Stimulated activated CD4-positive, alpha-beta T cell treated with anti-CD3 and anti-CD28 coated beads, Interleukin-2, amount 100 ng/mL, for 48 hours (primary cell): ENCODE measurements around the gene LRRC41.
"Not testable (repeated sequence)": the region's sequence is repeated elsewhere in the genome, so short reads cannot be mapped to it uniquely, and the experiment has no call there.

Experiments used
- DNase-seq, 2 donors: peaks; one replicate each; pipeline ENCODE4 v3.0.0-alpha.2; 2020

LRRC41 gene

GRCh38 chr1:46284597-46285564 lies 18.5 kb downstream of the LRRC41 start:
- no peak for DNase-seq

- DNase-seq, result no peak
Measured at GRCh38 chr1:46284058-46284457, 19.4 kb downstream of the LRRC41 start.

GRCh38 chr1:46281021-46281420 lies 22.4 kb downstream of the LRRC41 start:
- DNase-seq, result no peak

- no peak for DNase-seq
Measured at GRCh38 chr1:46280092-46280491, 23.3 kb downstream of the LRRC41 start.

GRCh38 chr1:46278807-46279206 lies 24.6 kb downstream of the LRRC41 start:
- DNase-seq, result no peak

GRCh38 chr1:46277658-46278373 lies 25.6 kb downstream of the LRRC41 start:
- no peak for DNase-seq

- no peak for DNase-seq
Measured at GRCh38 chr1:46275030-46275337, 28.4 kb downstream of the LRRC41 start.

GRCh38 chr1:46274225-46275029 lies 29.0 kb downstream of the LRRC41 start:
- DNase-seq, result no peak

- no peak for DNase-seq
Measured at GRCh38 chr1:46268578-46268977, 34.8 kb downstream of the LRRC41 start.

- no peak for DNase-seq
Measured at GRCh38 chr1:46263146-46263545, 40.3 kb downstream of the LRRC41 start.

- no peak for DNase-seq
Measured at GRCh38 chr1:46262508-46262907, 40.9 kb downstream of the LRRC41 start.

- DNase-seq, result no peak
Measured at GRCh38 chr1:46256523-46256922, 46.9 kb downstream of the LRRC41 start.

- DNase-seq, result no peak
Measured at GRCh38 chr1:46254668-46255067, 48.7 kb downstream of the LRRC41 start.

GRCh38 chr1:46248122-46248920 lies 55.1 kb downstream of the LRRC41 start:
- peak; percentile 26 to 43 for DNase-seq

GRCh38 chr1:46247436-46248121 lies 55.8 kb downstream of the LRRC41 start, which contains the start of gene RAD54L:
Gene RAD54L, plus strand, starts transcription at chr1:46247763. Its CDS starts 643 bp downstream, at chr1:46248406.
- DNase-seq, result peak; percentile 95 to 96

- peak; percentile 38 to 56 for DNase-seq
Measured at GRCh38 chr1:46246548-46247435, 56.6 kb downstream of the LRRC41 start.

- not testable (repeated sequence) for DNase-seq
Measured at GRCh38 chr1:46246136-46246535, 57.3 kb downstream of the LRRC41 start.

- DNase-seq, result no peak
Measured at GRCh38 chr1:46244656-46245371, 58.6 kb downstream of the LRRC41 start.

- DNase-seq, result not testable (repeated sequence)
Measured at GRCh38 chr1:46243831-46244230, 59.6 kb downstream of the LRRC41 start.

- no peak for DNase-seq
Measured at GRCh38 chr1:46242918-46243317, 60.5 kb downstream of the LRRC41 start.
